Stimulated activated CD4-positive, alpha-beta T cell treated with anti-CD3 and anti-CD28 coated beads, Interleukin-15, amount 100 ng/mL, for 24 hours (primary cell): ENCODE measurements around the gene PI4KA.
A peak's percentile ranks its signal among the peaks of the same experiment; 100 is the strongest.

Experiments used
- DNase-seq: peaks from one replicate; pipeline ENCODE4 v3.0.0-alpha.2; 2020

The PI4KA gene

GRCh38 chr22:20881869-20882815, 23.5 kb upstream of the PI4KA start:
- DNase-seq: no peak

- DNase-seq: no peak
Measured at GRCh38 chr22:20881231-20881630, 22.6 kb upstream of the PI4KA start.

GRCh38 chr22:20877715-20878114, 19.1 kb upstream of the PI4KA start:
- DNase-seq: no peak

- DNase-seq: no peak
Measured at GRCh38 chr22:20875296-20875695, 16.7 kb upstream of the PI4KA start.

- no peak for DNase-seq
Measured at GRCh38 chr22:20873214-20873613, 14.6 kb upstream of the PI4KA start.

GRCh38 chr22:20869234-20869633, 10.6 kb upstream of the PI4KA start:
- DNase-seq: no peak

GRCh38 chr22:20868025-20868962, 9.7 kb upstream of the PI4KA start:
- no peak for DNase-seq

GRCh38 chr22:20867179-20868024, 8.8 kb upstream of the PI4KA start:
- DNase-seq: no peak

GRCh38 chr22:20866736-20867135, 8.1 kb upstream of the PI4KA start:
- DNase-seq: no peak

- no peak for DNase-seq
Measured at GRCh38 chr22:20865875-20866445, 7.3 kb upstream of the PI4KA start.

GRCh38 chr22:20865331-20865730, 6.7 kb upstream of the PI4KA start:
- no peak for DNase-seq

GRCh38 chr22:20864186-20864908, 5.7 kb upstream of the PI4KA start:
- no peak for DNase-seq

GRCh38 chr22:20863366-20863765, 4.8 kb upstream of the PI4KA start:
- no peak for DNase-seq

GRCh38 chr22:20862540-20862939, 3.9 kb upstream of the PI4KA start:
- no peak for DNase-seq

GRCh38 chr22:20859615-20860014, 1.0 kb upstream of the PI4KA start:
- DNase-seq: no peak

- peak; percentile 91 for DNase-seq
Measured at GRCh38 chr22:20857838-20858614, 585 bp downstream of the PI4KA start.

GRCh38 chr22:20857247-20857643, 1.4 kb downstream of the PI4KA start:
- no peak for DNase-seq

GRCh38 chr22:20853236-20853660, 5.4 kb downstream of the PI4KA start:
- no peak for DNase-seq

GRCh38 chr22:20852503-20852902, 6.1 kb downstream of the PI4KA start:
- DNase-seq: no peak

- no peak for DNase-seq
Measured at GRCh38 chr22:20852076-20852475, 6.5 kb downstream of the PI4KA start.
